HepG2 (cell line): ENCODE measurements around the gene GJC1. TPM values are rescaled to one million over a fixed set of nuclear protein-coding genes. Genes with fewer than 3 reads are reported as not detected.

Source experiments
- CEBPB ChIP-seq: IDR thresholded peaks from 2 replicates; pipeline ENCODE4 v1.6.1; 2011; ENCODE audit warnings: low read depth, low read length, improper control_type of control experiment, borderline replicate concordance
- FOXC1 ChIP-seq: sonication (generic); formaldehyde crosslinking; IDR thresholded peaks from 2 replicates; pipeline ENCODE4 v1.8.0; 2022; ENCODE audit warnings: mild to moderate bottlenecking, missing genetic modification reagents, borderline replicate concordance
- HMG20B ChIP-seq: conservative IDR thresholded peaks from 2 replicates; pipeline ENCODE4 v1.6.1; 2016; ENCODE audit warnings: missing genetic modification reagents, missing compliant biosample characterization
- MBNL3 ChIP-seq: fragments of 250-450 bp; sonication (Bioruptor Pico); conservative IDR thresholded peaks from 2 replicates; pipeline ENCODE4 v1.8.0; 2022; ENCODE audit warnings: mild to moderate bottlenecking, inconsistent platforms
- MZF1 ChIP-seq: sonication (generic); formaldehyde crosslinking; IDR thresholded peaks from 2 replicates; pipeline ENCODE4 v1.8.1; 2023; ENCODE audit warnings: mild to moderate bottlenecking, missing genetic modification reagents, borderline replicate concordance
- NFYC ChIP-seq: IDR thresholded peaks from 2 replicates; pipeline ENCODE4 v1.6.1; 2016; ENCODE audit warnings: missing genetic modification reagents, missing compliant biosample characterization
- SRSF9 ChIP-seq: fragments of 200-400 bp; formaldehyde crosslinking; IDR thresholded peaks from 2 replicates; pipeline ENCODE4 v1.6.1; 2018; ENCODE audit warnings: borderline replicate concordance, mild to moderate bottlenecking, low read depth, low read length; ENCODE audit not compliant: insufficient read depth, poor library complexity, severe bottlenecking
- TERF1 ChIP-seq: sonication (generic); formaldehyde crosslinking; IDR thresholded peaks from 2 replicates; pipeline ENCODE4 v1.8.0; 2022; ENCODE audit warnings: mild to moderate bottlenecking, missing genetic modification reagents, moderate library complexity
- WIZ ChIP-seq: sonication (generic); formaldehyde crosslinking; IDR thresholded peaks from 2 replicates; pipeline ENCODE4 v1.5.1; 2020; ENCODE audit warnings: mild to moderate bottlenecking, missing genetic modification reagents
- ZBTB34 ChIP-seq: sonication (generic); formaldehyde crosslinking; IDR thresholded peaks from 2 replicates; pipeline ENCODE4 v1.8.0; 2022; ENCODE audit warnings: mild to moderate bottlenecking, missing genetic modification reagents
- ZKSCAN5 ChIP-seq: sonication (generic); formaldehyde crosslinking; IDR thresholded peaks from 2 replicates; pipeline ENCODE4 v1.5.1; 2020; ENCODE audit warnings: mild to moderate bottlenecking, missing genetic modification reagents
- ZNF382 ChIP-seq: sonication (generic); formaldehyde crosslinking; IDR thresholded peaks from 2 replicates; pipeline ENCODE4 v1.5.0; 2020; ENCODE audit warnings: missing genetic modification reagents, mild to moderate bottlenecking, borderline replicate concordance
- ZNF788 ChIP-seq: sonication (generic); formaldehyde crosslinking; IDR thresholded peaks from 2 replicates; pipeline ENCODE4 v1.5.0; 2020; ENCODE audit warnings: mild to moderate bottlenecking, missing genetic modification reagents, borderline replicate concordance
- polyA plus RNA-seq, 8 experiments: library from polyadenylated mRNA; depleted of rRNA in 3 of 8; stranded (reverse) in 7 of 8; unstranded in 1 of 8; fragments of >200 nt; fragmentation: Illumina TruSeq in 4 of 8; extraction: Trizol in 4 of 8; gene quantifications; 2 replicates each; pipeline versions ENCODE4 v1.2.1 to v1.2.3, GENCODE V29; 2011 to 2016; ENCODE audit warnings: low read depth in 4 of 8, missing spikeins in 1 of 8, mixed read lengths in 1 of 8; ENCODE audit not compliant: insufficient read depth in 1 of 8
- total RNA-seq, 5 experiments: library from RNA; depleted of rRNA; stranded (reverse); fragments of >200 nt; fragmentation: Illumina TruSeq; extraction: Trizol; gene quantifications; 2 replicates each; pipeline ENCODE4 v1.2.3, GENCODE V29; 2016; ENCODE audit warnings: low read depth in 1 of 5
- TF ChIP-seq, protein P1 (sequence below), 2 experiments: fragments of 450-650 bp in 1 of 2; sonication (generic) in 1 of 2; formaldehyde crosslinking in 1 of 2; IDR thresholded peaks; 2 replicates each; pipeline versions ENCODE4 v1.6.1 to v1.8.0; 2016 to 2022; ENCODE audit warnings: antibody characterized with exemption in 1 of 2, mild to moderate bottlenecking in 1 of 2, missing genetic modification reagents in 1 of 2
- TF ChIP-seq, protein P2 (sequence below): sonication (generic); formaldehyde crosslinking; IDR thresholded peaks from 2 replicates; pipeline ENCODE4 v1.8.1; 2022; ENCODE audit warnings: mild to moderate bottlenecking, missing genetic modification reagents

GJC1 gene
- total and polyA plus RNA-seq, 2 of the 13 experiments (the other 11 are each of a cell fraction or from before 2014, with no cell fraction given): 1.7 TPM

DNA sequence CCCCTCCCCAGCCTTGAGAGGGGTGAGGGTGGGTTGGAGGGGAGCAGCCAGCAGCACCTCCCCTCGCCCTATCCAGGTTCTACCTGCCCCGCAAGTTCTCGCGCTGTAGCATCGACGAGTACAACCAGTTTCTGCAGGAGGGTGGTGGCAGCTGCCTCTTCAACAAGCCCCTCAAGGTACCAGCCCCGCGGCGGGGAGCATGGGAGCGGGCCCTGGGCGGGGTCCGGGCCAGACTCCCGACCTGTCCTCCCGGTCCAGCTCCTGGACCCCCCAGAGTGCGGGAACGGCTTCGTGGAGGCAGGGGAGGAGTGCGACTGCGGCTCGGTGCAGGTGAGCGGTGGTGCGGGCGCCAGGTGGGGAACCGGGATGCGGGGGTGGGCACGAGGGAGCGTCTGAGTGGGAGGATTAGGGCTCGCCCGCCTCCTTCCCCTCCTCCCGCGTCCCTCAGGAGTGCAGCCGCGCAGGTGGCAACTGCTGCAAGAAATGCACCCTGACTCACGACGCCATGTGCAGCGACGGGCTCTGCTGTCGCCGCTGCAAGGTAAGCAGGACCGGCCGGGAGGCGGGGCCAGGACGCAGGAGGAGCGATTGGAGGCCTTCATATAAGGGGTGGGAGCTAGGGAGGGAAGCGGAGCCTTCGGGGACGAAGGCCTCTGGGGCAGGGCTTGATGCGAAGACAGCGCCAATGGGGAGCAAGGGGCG, 54.8 kb downstream of the GJC1 start (continued):
- TF ChIP-seq, protein P1, sequence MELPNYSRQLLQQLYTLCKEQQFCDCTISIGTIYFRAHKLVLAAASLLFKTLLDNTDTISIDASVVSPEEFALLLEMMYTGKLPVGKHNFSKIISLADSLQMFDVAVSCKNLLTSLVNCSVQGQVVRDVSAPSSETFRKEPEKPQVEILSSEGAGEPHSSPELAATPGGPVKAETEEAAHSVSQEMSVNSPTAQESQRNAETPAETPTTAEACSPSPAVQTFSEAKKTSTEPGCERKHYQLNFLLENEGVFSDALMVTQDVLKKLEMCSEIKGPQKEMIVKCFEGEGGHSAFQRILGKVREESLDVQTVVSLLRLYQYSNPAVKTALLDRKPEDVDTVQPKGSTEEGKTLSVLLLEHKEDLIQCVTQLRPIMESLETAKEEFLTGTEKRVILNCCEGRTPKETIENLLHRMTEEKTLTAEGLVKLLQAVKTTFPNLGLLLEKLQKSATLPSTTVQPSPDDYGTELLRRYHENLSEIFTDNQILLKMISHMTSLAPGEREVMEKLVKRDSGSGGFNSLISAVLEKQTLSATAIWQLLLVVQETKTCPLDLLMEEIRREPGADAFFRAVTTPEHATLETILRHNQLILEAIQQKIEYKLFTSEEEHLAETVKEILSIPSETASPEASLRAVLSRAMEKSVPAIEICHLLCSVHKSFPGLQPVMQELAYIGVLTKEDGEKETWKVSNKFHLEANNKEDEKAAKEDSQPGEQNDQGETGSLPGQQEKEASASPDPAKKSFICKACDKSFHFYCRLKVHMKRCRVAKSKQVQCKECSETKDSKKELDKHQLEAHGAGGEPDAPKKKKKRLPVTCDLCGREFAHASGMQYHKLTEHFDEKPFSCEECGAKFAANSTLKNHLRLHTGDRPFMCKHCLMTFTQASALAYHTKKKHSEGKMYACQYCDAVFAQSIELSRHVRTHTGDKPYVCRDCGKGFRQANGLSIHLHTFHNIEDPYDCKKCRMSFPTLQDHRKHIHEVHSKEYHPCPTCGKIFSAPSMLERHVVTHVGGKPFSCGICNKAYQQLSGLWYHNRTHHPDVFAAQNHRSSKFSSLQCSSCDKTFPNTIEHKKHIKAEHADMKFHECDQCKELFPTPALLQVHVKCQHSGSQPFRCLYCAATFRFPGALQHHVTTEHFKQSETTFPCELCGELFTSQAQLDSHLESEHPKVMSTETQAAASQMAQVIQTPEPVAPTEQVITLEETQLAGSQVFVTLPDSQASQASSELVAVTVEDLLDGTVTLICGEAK (IDR thresholded peaks at IDR 0.05): no peak
- TF ChIP-seq, protein P1 (CRISPR knock-in tag; IDR thresholded peaks at IDR 0.05): 0 out of 2 replicates have a peak, but pooled peaks have one; percentile 25
- TF ChIP-seq WIZ (CRISPR knock-in tag) (no peak), MZF1 (CRISPR knock-in tag) (0 out of 2 replicates have a peak, but pooled peaks have one; percentile 51), ZNF382 (CRISPR knock-in tag) (no peak), CEBPB (no peak), TERF1 (CRISPR knock-in tag) (0 out of 2 replicates have a peak, but pooled peaks have one; percentile 63), MBNL3 (CRISPR knock-in tag) (no peak), ZBTB34 (CRISPR knock-in tag) (no peak; the same call in 1 of the 2 replicates), SRSF9 (no peak), ZKSCAN5 (CRISPR knock-in tag) (0 out of 2 replicates have a peak, but pooled peaks have one; percentile 20), FOXC1 (CRISPR knock-in tag) (peak; percentile 57), NFYC (peak; percentile 72), ZNF788 (CRISPR knock-in tag) (peak; percentile 72; the same call in 1 of the 2 replicates), HMG20B (CRISPR knock-in tag) (no peak)
- TF ChIP-seq, protein P2, sequence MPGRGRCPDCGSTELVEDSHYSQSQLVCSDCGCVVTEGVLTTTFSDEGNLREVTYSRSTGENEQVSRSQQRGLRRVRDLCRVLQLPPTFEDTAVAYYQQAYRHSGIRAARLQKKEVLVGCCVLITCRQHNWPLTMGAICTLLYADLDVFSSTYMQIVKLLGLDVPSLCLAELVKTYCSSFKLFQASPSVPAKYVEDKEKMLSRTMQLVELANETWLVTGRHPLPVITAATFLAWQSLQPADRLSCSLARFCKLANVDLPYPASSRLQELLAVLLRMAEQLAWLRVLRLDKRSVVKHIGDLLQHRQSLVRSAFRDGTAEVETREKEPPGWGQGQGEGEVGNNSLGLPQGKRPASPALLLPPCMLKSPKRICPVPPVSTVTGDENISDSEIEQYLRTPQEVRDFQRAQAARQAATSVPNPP (CRISPR knock-in tag): no peak
